Measurements from ENCODE around the gene GP2. TPM values are rescaled to one million over a fixed set of nuclear protein-coding genes. Genes with fewer than 3 reads are reported as not detected.

The GP2 gene
- total RNA-seq, 1 donor from 2014 or later: not detected

DNA sequence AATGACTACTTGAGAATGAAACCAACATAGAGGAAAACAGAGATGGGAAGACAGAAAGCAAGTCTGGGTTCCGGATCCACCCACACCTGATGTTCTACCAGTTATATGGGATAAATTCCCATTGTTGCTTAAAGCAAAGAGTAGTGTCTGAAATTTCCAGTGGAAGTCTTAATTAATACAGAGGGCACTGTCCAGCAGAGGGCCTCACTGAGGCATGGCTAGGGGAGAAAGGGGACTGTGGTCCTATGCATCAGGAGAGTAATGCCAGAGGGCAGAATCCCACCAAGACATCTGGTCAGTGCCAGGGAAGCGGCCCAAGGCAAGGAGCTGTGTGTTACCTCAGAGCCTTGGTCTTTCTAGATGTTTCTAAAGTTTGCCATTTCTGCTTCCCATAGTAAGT lies 32.7 kb upstream of the GP2 start:
- ATAC-seq (ENCODE audit: low read depth) (no peak), DNase-seq (no peak)
- no peak overlapping the region for H3K27ac Mint-ChIP-seq
- intact Hi-C loops (cut with micrococcal nuclease): no loop called here
- peaks cover 10% of the 10 kb centered on the region for H3K27me3 Mint-ChIP-seq
- CTCF ChIA-PET: no interaction called here
- TF ChIP-seq, protein P1, sequence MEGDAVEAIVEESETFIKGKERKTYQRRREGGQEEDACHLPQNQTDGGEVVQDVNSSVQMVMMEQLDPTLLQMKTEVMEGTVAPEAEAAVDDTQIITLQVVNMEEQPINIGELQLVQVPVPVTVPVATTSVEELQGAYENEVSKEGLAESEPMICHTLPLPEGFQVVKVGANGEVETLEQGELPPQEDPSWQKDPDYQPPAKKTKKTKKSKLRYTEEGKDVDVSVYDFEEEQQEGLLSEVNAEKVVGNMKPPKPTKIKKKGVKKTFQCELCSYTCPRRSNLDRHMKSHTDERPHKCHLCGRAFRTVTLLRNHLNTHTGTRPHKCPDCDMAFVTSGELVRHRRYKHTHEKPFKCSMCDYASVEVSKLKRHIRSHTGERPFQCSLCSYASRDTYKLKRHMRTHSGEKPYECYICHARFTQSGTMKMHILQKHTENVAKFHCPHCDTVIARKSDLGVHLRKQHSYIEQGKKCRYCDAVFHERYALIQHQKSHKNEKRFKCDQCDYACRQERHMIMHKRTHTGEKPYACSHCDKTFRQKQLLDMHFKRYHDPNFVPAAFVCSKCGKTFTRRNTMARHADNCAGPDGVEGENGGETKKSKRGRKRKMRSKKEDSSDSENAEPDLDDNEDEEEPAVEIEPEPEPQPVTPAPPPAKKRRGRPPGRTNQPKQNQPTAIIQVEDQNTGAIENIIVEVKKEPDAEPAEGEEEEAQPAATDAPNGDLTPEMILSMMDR (IDR thresholded peaks at IDR 0.05): no peak
- POLR2A ChIA-PET: no interaction called here
- no peaks in the 10 kb centered on the region for H3K4me1 Mint-ChIP-seq
- no peaks in the 10 kb centered on the region for H3K9me3 Mint-ChIP-seq
- H3K36me3 Mint-ChIP-seq (ENCODE audit: low read depth): no peaks in the 10 kb centered on the region
- H3K4me3 Mint-ChIP-seq: no peak overlapping the region

- POLR2A ChIA-PET: no interaction called here
- no peak for DNase-seq
- CTCF ChIA-PET: no interaction called here
- H3K27ac Mint-ChIP-seq: no peak overlapping the region
- H3K4me1 Mint-ChIP-seq: no peaks in the 10 kb centered on the region
- ATAC-seq (ENCODE audit: low read depth): no peak
- TF ChIP-seq, protein P1 (IDR thresholded peaks at IDR 0.05): no peak
- peaks cover 13% of the 10 kb centered on the region for H3K27me3 Mint-ChIP-seq
- H3K36me3 Mint-ChIP-seq (ENCODE audit: low read depth): no peaks in the 10 kb centered on the region
- H3K9me3 Mint-ChIP-seq: peaks cover 3% of the 10 kb centered on the region
- no peak overlapping the region for H3K4me3 Mint-ChIP-seq
- intact Hi-C loops (cut with micrococcal nuclease): no loop called here
Observed at GRCh38 chr16:20355114-20355782, 27.9 kb upstream of the GP2 start.

- Mint-ChIP-seq H3K27me3 (peaks cover 12% of the 10 kb centered on the region), H3K27ac (no peak overlapping the region), H3K9me3 (peaks cover 3% of the 10 kb centered on the region), H3K4me3 (no peak overlapping the region), H3K4me1 (no peaks in the 10 kb centered on the region), H3K36me3 (ENCODE audit: low read depth) (no peaks in the 10 kb centered on the region)
- ATAC-seq (ENCODE audit: low read depth) (no peak), DNase-seq (no peak)
- TF ChIP-seq, protein P1 (IDR thresholded peaks at IDR 0.05): no peak
- POLR2A ChIA-PET: no interaction called here
- CTCF ChIA-PET: no interaction called here
- intact Hi-C loops (cut with micrococcal nuclease): no loop called here
Observed at GRCh38 chr16:20353379-20353778, 26.1 kb upstream of the GP2 start.

- ChIA-PET CTCF (no interaction called here), POLR2A (no interaction called here)
- no peak for ATAC-seq (ENCODE audit: low read depth)
- TF ChIP-seq, protein P1 (IDR thresholded peaks at IDR 0.05): no peak
- H3K4me3 Mint-ChIP-seq: no peak within 1 kb of the TSS
- no peaks in the 10 kb centered on the region for H3K4me1 Mint-ChIP-seq
- intact Hi-C loops (cut with micrococcal nuclease): no loop called here
- H3K9me3 Mint-ChIP-seq: peaks cover 3% of the 10 kb centered on the region
- no peak within 1 kb of the TSS for H3K27ac Mint-ChIP-seq
- H3K27me3 Mint-ChIP-seq: peaks cover 12% of the 10 kb centered on the region
- H3K36me3 Mint-ChIP-seq (ENCODE audit: low read depth): no peaks in the 10 kb centered on the region
- DNase-seq: no peak
Observed at GRCh38 chr16:20352615-20353014, 25.3 kb upstream of the GP2 start, which contains the start of gene UMOD. UMOD (minus strand) TSS chr16:20352715; CDS start chr16:20350737, 1,978 bp downstream.

GRCh38 chr16:20349615-20350014 lies 22.3 kb upstream of the GP2 start:
- H3K9me3 Mint-ChIP-seq: peaks cover 3% of the 10 kb centered on the region
- DNase-seq (no peak), ATAC-seq (ENCODE audit: low read depth) (no peak)
- H3K4me1 Mint-ChIP-seq: no peaks in the 10 kb centered on the region
- TF ChIP-seq, protein P1 (IDR thresholded peaks at IDR 0.05): no peak
- no peaks in the 10 kb centered on the region for H3K36me3 Mint-ChIP-seq (ENCODE audit: low read depth)
- CTCF ChIA-PET: no interaction called here
- no peak overlapping the region for H3K4me3 Mint-ChIP-seq
- intact Hi-C loops (cut with micrococcal nuclease): no loop called here
- H3K27me3 Mint-ChIP-seq: peaks cover 9% of the 10 kb centered on the region
- POLR2A ChIA-PET: no interaction called here
- no peak overlapping the region for H3K27ac Mint-ChIP-seq

Measured in activated B cell treated with CpG ODN at 0.5 μM for 24 hours (primary cell).